ENCODE data around the gene CDH16. TPM values are rescaled to one million over a fixed set of nuclear protein-coding genes. Genes with fewer than 3 reads are reported as not detected.
A peak's percentile ranks its signal among the peaks of the same experiment; 100 is the strongest.

The CDH16 gene
- total and polyA plus RNA-seq, 2 of the 13 experiments (the other 11 are each of a cell fraction or from before 2014, with no cell fraction given) = 2.7 to 3.9 TPM

DNA sequence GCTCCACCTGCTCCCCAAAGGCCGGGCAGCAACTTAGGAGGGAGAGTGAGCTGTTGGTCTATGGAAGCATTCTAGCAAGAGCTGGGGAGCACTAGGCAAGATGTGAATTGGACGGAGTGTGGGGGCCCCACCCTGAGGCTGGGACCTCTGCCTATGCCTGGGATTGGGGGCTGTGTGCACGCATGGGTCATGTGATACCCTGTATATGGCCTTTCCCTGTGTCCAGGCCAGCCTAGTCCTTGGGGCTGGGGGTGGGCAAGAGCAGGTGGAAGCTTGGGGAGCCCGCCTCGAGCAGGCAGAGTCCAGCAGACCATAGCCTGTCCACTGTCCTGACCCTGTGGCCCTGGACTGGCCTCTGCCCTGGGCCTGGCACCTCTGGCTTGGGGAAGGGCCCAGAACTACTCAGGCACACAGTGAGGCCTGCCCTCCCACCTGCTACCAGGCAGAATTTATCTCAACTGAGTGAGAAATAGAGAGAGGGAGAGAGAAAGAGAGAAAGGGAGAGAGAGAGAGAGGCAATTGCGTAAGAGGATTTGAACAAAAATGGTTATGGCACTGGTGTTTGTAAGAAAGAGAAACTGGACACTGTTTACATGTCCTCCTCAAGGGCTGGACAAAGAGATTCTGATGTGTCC is 19.3 kb downstream of the CDH16 start:
- no peaks in the 10 kb centered on the region for H3K9me3 ChIP-seq (ENCODE audit: low read length)
- WGBS (ENCODE audit: low lambda C conversion rate) = 31% methylated on average over 5 of the region's 6 CpGs
- in situ Hi-C loops (cut with HindIII; ENCODE audit: extremely low pct_ligation_motif_present, low pct_unique_long_range_greater_than_20kb) (no loop called here), intact Hi-C loops (cut with micrococcal nuclease; ENCODE audit: unreplicated experiment) (loop anchor here (10.0 kb wide), 1 partner anchor 255 kb away; the partner anchor contains the start of genes B3GNT9, FBXL8 and TRADD)
- ATAC-seq = peak; percentile 26
- peak overlapping the region; percentile 20 to 58 (median 24); a peak in 4 of 6 replicates for H3K4me3 ChIP-seq (replicated peaks in 1 of 3; ENCODE audit: insufficient read depth in 1 of 3, low read depth in 2 of 3, low read length in 3 of 3)
- BruUV-seq (replicated peaks) = no TSS peak
- H3K9ac ChIP-seq (ENCODE audit: insufficient read depth, low read depth, low read length) = peak overlapping the region; percentile 53
- H3K27me3 ChIP-seq (ENCODE audit: control insufficient read depth in 1 of 2, insufficient read depth in 2 of 2, low read length in 2 of 2) = peaks cover 0 to 2% of the 10 kb centered on the region in 2 experiments; a peak in 1 of 5 replicates
- peaks cover 84% of the 10 kb centered on the region for H3K4me1 ChIP-seq (ENCODE audit: insufficient read depth, low read length)
- no peaks in the 10 kb centered on the region for H4K20me1 ChIP-seq (ENCODE audit: insufficient read depth, low read length)
- FAIRE-seq = no peak
- CTCF ChIA-PET (ENCODE audit: low intra/inter-chr PET ratio, low total read pairs) = no interaction called here
- POLR2A ChIA-PET = interaction anchor here (1.0 to 10.3 kb wide), 9 partner anchors 9 to 212 kb away, joined by 3 to 86 read pairs (median 3); partner anchors contain the start of genes CDH16, CIAO2B and PDP2
- no peak for DNase-seq (ENCODE audit: low spot score)
- H3K79me2 ChIP-seq (ENCODE audit: insufficient read depth, low read length) = no peaks in the 10 kb centered on the region
- peak overlapping the region; percentile 13 for H2AFZ ChIP-seq (ENCODE audit: low read length)
- peak overlapping the region; percentile 71 for H3K4me2 ChIP-seq (ENCODE audit: low read depth, low read length)
- H3K27ac ChIP-seq (ENCODE audit: extremely low read length, insufficient read depth, low read length) = no peak overlapping the region
- H3K36me3 ChIP-seq (replicated peaks in 1 of 2; ENCODE audit: control insufficient read depth in 1 of 2, insufficient read depth in 2 of 2, low read length in 2 of 2) = no peaks in the 10 kb centered on the region
- TF ChIP-seq, protein P1, sequence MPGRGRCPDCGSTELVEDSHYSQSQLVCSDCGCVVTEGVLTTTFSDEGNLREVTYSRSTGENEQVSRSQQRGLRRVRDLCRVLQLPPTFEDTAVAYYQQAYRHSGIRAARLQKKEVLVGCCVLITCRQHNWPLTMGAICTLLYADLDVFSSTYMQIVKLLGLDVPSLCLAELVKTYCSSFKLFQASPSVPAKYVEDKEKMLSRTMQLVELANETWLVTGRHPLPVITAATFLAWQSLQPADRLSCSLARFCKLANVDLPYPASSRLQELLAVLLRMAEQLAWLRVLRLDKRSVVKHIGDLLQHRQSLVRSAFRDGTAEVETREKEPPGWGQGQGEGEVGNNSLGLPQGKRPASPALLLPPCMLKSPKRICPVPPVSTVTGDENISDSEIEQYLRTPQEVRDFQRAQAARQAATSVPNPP (CRISPR knock-in tag; IDR thresholded peaks at IDR 0.05) = no peak
- TF ChIP-seq MTF2 (CRISPR knock-in tag; IDR thresholded peaks at IDR 0.05; ENCODE audit: borderline replicate concordance) (no peak), ZNF44 (CRISPR knock-in tag; IDR thresholded peaks at IDR 0.05) (0 out of 2 replicates have a peak, but pooled peaks have one; percentile 53), ZNF232 (CRISPR knock-in tag; IDR thresholded peaks at IDR 0.05; ENCODE audit: borderline replicate concordance) (0 out of 2 replicates have a peak, but pooled peaks have one; percentile 24), CEBPG (CRISPR knock-in tag; IDR thresholded peaks at IDR 0.05) (peak; percentile 89), ZNF761 (CRISPR knock-in tag; conservative IDR thresholded peaks at IDR 0.05) (no peak), KDM2A (CRISPR knock-in tag; IDR thresholded peaks at IDR 0.05; ENCODE audit: borderline replicate concordance, low read depth) (peak; percentile 33; the same call in 1 of the 2 replicates), NR2F6 (IDR thresholded peaks at IDR 0.05) (peak; percentile 27; the same call in 1 of the 2 replicates), NR2F6 (CRISPR knock-in tag; IDR thresholded peaks at IDR 0.05) (peak; percentile 67)
- TF ChIP-seq, protein P2, sequence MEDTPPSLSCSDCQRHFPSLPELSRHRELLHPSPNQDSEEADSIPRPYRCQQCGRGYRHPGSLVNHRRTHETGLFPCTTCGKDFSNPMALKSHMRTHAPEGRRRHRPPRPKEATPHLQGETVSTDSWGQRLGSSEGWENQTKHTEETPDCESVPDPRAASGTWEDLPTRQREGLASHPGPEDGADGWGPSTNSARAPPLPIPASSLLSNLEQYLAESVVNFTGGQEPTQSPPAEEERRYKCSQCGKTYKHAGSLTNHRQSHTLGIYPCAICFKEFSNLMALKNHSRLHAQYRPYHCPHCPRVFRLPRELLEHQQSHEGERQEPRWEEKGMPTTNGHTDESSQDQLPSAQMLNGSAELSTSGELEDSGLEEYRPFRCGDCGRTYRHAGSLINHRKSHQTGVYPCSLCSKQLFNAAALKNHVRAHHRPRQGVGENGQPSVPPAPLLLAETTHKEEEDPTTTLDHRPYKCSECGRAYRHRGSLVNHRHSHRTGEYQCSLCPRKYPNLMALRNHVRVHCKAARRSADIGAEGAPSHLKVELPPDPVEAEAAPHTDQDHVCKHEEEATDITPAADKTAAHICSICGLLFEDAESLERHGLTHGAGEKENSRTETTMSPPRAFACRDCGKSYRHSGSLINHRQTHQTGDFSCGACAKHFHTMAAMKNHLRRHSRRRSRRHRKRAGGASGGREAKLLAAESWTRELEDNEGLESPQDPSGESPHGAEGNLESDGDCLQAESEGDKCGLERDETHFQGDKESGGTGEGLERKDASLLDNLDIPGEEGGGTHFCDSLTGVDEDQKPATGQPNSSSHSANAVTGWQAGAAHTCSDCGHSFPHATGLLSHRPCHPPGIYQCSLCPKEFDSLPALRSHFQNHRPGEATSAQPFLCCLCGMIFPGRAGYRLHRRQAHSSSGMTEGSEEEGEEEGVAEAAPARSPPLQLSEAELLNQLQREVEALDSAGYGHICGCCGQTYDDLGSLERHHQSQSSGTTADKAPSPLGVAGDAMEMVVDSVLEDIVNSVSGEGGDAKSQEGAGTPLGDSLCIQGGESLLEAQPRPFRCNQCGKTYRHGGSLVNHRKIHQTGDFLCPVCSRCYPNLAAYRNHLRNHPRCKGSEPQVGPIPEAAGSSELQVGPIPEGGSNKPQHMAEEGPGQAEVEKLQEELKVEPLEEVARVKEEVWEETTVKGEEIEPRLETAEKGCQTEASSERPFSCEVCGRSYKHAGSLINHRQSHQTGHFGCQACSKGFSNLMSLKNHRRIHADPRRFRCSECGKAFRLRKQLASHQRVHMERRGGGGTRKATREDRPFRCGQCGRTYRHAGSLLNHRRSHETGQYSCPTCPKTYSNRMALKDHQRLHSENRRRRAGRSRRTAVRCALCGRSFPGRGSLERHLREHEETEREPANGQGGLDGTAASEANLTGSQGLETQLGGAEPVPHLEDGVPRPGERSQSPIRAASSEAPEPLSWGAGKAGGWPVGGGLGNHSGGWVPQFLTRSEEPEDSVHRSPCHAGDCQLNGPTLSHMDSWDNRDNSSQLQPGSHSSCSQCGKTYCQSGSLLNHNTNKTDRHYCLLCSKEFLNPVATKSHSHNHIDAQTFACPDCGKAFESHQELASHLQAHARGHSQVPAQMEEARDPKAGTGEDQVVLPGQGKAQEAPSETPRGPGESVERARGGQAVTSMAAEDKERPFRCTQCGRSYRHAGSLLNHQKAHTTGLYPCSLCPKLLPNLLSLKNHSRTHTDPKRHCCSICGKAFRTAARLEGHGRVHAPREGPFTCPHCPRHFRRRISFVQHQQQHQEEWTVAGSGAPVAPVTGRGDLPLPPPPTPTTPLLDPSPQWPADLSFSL (CRISPR knock-in tag; IDR thresholded peaks at IDR 0.05) = no peak
- TF ChIP-seq, protein P3, sequence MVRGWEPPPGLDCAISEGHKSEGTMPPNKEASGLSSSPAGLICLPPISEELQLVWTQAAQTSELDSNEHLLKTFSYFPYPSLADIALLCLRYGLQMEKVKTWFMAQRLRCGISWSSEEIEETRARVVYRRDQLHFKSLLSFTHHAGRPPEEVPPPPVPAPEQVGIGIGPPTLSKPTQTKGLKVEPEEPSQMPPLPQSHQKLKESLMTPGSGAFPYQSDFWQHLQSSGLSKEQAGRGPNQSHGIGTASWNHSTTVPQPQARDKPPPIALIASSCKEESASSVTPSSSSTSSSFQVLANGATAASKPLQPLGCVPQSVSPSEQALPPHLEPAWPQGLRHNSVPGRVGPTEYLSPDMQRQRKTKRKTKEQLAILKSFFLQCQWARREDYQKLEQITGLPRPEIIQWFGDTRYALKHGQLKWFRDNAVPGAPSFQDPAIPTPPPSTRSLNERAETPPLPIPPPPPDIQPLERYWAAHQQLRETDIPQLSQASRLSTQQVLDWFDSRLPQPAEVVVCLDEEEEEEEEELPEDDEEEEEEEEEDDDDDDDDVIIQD (CRISPR knock-in tag; IDR thresholded peaks at IDR 0.05; ENCODE audit: low read depth) = 0 out of 2 replicates have a peak, but pooled peaks have one; percentile 27
- TF ChIP-seq, protein P4, sequence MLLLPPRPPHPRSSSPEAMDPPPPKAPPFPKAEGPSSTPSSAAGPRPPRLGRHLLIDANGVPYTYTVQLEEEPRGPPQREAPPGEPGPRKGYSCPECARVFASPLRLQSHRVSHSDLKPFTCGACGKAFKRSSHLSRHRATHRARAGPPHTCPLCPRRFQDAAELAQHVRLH (CRISPR knock-in tag; IDR thresholded peaks at IDR 0.05; ENCODE audit: borderline replicate concordance, low read depth) = 0 out of 2 replicates have a peak, but pooled peaks have one; percentile 58

Measured in HepG2 (cell line).